Suprapubic skin (tissue), 3 donors: Measurements from ENCODE around the gene TF.

Experiments used
- CTCF ChIP-seq, 2 donors: fragments of 200-600 bp in 1 of 2; fragments of 450-650 bp in 1 of 2; sonication (generic) in 1 of 2; IDR thresholded peaks; one replicate each; pipeline ENCODE4 v1.5.1; 2016 to 2019; ENCODE audit warnings: antibody characterized with exemption in 2 of 2, mild to moderate bottlenecking in 1 of 2, moderate library complexity in 1 of 2
- POLR2AphosphoS5 ChIP-seq, 3 donors: sonication (generic); formaldehyde crosslinking; IDR thresholded peaks; one replicate each; pipeline ENCODE4 v1.6.1; 2017; ENCODE audit warnings: antibody characterized with exemption in 3 of 3

DNA sequence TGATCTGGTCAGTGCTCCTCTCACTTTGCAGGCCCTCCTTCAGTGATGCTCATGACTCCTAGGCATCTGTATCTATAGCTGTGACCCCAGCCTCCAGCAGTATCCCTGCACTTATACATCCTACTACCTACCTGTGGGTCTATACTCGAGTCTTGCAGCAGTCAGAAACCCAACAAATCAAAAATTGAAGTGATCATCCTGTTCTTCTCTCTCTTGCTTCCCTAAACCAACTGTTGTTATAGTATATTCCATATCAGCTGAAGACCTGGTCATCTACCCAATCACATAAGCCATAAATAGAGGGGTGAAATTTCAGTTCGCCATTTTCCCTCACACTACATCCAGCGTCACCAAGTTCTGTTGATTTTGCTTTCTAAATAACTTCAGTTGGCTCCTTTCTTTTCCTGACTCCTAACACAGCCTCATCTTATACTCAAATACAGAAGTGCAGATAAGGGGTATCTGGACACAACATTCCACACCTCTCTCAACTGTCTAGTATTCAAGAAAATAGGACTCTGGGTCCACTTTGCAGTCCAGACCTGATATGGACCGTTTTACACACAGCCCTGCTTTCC is 33.5 kb downstream of the TF start:
- TF ChIP-seq CTCF (IDR thresholded peaks at IDR 0.05) (no peak), POLR2AphosphoS5 (IDR thresholded peaks at IDR 0.05) (no peak)
